Measurements from ENCODE around the gene GLP1R. TPM values are rescaled to one million over a fixed set of nuclear protein-coding genes. Genes with fewer than 3 reads are reported as not detected.

The GLP1R gene
- total RNA-seq, 1 experiment from 2014 or later: not detected

DNA sequence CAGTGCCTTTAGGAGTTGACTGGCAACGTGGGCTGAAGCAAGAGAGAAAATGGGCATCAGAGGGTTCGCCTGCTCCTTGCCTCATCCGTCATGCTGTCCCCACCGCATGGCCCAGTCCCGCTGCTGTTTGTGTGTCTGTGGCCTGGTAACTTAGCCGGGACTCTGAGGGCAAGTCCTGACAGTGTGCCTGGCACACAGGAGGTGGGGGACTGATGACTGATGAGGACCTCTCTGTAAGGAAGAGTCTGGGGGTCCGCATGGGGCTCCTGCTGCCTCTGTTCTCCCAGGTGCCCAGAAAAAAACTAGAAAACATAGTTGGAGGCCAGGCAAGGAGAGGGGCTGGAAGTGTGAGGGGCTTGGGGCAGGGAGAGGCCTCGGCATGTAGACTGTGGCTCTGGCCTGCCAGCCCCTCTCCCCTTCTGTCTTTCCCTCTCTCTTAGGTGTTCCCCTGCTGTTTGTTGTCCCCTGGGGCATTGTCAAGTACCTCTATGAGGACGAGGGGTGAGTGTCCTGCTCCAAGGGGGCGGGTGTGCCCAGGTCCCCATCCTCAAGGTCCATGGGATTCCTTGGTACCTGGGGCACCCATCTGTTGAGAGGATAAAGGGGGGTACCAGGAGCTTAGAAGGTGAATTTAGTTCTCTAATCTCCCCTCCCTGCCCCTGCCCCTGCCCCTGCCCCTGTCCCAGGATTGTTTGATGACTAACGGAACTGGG, 29.5 kb downstream of the GLP1R start:
- POLR2A ChIA-PET: interaction anchor here (0.5 kb wide), 1 partner anchor 177 kb away, joined by 3 read pairs; no protein-coding TSS in a partner anchor
- CTCF ChIA-PET: no interaction called here
- H3K27me3 Mint-ChIP-seq (ENCODE audit: insufficient read depth, unreplicated experiment): no peaks in the 10 kb centered on the region
- no peak overlapping the region for H3K4me3 Mint-ChIP-seq (ENCODE audit: unreplicated experiment)
- no peak overlapping the region for H3K27ac Mint-ChIP-seq (ENCODE audit: low read depth, unreplicated experiment)
- no peak for DNase-seq (ENCODE audit: unreplicated experiment)
- H3K4me1 Mint-ChIP-seq (ENCODE audit: insufficient read depth, unreplicated experiment): no peaks in the 10 kb centered on the region
- TF ChIP-seq, protein P1, sequence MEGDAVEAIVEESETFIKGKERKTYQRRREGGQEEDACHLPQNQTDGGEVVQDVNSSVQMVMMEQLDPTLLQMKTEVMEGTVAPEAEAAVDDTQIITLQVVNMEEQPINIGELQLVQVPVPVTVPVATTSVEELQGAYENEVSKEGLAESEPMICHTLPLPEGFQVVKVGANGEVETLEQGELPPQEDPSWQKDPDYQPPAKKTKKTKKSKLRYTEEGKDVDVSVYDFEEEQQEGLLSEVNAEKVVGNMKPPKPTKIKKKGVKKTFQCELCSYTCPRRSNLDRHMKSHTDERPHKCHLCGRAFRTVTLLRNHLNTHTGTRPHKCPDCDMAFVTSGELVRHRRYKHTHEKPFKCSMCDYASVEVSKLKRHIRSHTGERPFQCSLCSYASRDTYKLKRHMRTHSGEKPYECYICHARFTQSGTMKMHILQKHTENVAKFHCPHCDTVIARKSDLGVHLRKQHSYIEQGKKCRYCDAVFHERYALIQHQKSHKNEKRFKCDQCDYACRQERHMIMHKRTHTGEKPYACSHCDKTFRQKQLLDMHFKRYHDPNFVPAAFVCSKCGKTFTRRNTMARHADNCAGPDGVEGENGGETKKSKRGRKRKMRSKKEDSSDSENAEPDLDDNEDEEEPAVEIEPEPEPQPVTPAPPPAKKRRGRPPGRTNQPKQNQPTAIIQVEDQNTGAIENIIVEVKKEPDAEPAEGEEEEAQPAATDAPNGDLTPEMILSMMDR (IDR thresholded peaks at IDR 0.05; ENCODE audit: unreplicated experiment): no peak
- no TSS peak for BruUV-seq (replicated peaks)
- intact Hi-C loops (cut with micrococcal nuclease): no loop called here
- no peaks in the 10 kb centered on the region for H3K9me3 Mint-ChIP-seq (ENCODE audit: unreplicated experiment)
- no peaks in the 10 kb centered on the region for H3K36me3 Mint-ChIP-seq (ENCODE audit: insufficient read depth, unreplicated experiment)

DNA sequence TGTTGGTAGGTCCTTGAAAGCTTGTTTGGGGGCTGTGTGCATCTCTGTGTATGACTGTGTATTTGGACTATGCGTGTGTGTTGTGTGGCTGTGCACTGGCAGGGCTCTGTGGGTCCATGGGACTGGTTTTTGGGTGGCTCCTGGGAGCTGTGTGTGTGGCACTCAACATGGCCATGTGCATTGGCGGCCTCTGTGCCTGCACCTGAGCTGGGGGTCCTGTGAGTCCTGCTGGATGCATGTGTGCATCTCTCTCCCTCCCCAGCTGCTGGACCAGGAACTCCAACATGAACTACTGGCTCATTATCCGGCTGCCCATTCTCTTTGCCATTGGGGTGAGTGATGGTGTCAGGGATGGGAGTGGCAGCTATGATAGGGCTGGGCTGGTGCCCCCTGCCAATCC, 30.1 kb downstream of the GLP1R start:
- POLR2A ChIA-PET: interaction anchor here (0.5 kb wide), 1 partner anchor 176 kb away, joined by 3 read pairs; no protein-coding TSS in a partner anchor
- TF ChIP-seq, protein P1 (IDR thresholded peaks at IDR 0.05; ENCODE audit: unreplicated experiment): no peak
- no peak for DNase-seq (ENCODE audit: unreplicated experiment)
- H3K4me3 Mint-ChIP-seq (ENCODE audit: unreplicated experiment): no peak overlapping the region
- no peaks in the 10 kb centered on the region for H3K36me3 Mint-ChIP-seq (ENCODE audit: insufficient read depth, unreplicated experiment)
- no peak overlapping the region for H3K27ac Mint-ChIP-seq (ENCODE audit: low read depth, unreplicated experiment)
- H3K27me3 Mint-ChIP-seq (ENCODE audit: insufficient read depth, unreplicated experiment): peaks cover 6% of the 10 kb centered on the region
- intact Hi-C loops (cut with micrococcal nuclease): no loop called here
- no peaks in the 10 kb centered on the region for H3K9me3 Mint-ChIP-seq (ENCODE audit: unreplicated experiment)
- H3K4me1 Mint-ChIP-seq (ENCODE audit: insufficient read depth, unreplicated experiment): no peaks in the 10 kb centered on the region
- no TSS peak for BruUV-seq (replicated peaks)
- CTCF ChIA-PET: no interaction called here

DNA sequence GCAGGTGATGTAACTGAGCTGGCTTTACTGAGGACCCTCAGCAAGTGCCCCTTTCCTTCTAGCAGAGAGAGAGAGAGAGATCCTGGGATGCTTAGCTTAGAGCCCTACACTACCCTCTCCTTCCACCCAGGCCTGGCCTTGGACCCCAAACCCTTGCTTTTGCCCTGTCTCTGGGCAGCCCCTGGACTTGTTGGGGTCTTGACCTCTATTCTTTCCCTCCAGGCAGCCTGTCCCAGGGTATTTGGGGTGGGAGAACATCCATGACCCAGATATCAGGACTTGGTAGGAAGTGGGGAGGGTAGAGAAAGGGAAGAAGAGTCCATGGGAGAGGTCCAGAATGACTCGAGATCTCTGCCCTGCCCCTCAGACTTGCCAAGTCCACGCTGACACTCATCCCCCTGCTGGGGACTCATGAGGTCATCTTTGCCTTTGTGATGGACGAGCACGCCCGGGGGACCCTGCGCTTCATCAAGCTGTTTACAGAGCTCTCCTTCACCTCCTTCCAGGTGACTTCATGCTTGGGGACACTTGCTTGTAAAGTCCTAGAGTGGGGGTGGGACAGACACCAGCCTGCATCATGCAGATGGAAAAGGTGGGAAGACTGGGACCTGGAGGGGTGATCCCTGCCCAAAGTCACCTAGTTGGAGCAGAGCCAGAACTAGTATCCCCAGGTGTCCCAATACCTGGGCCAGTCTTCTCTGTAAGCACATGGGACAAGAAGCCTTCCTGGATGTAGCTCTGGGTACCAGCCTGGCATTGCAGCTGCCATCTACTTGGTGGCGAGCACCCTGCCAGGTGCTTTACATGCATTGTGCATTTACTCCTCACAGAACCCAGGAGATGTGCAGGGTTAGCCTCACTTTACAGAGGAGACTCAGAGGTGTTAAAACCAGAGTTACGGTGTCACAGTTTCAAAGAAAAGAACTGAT, 30.9 kb downstream of the GLP1R start:
- no peaks in the 10 kb centered on the region for H3K36me3 Mint-ChIP-seq (ENCODE audit: insufficient read depth, unreplicated experiment)
- intact Hi-C loops (cut with micrococcal nuclease): no loop called here
- no peaks in the 10 kb centered on the region for H3K9me3 Mint-ChIP-seq (ENCODE audit: unreplicated experiment)
- peaks cover 14% of the 10 kb centered on the region for H3K27me3 Mint-ChIP-seq (ENCODE audit: insufficient read depth, unreplicated experiment)
- ChIA-PET POLR2A (no interaction called here), CTCF (no interaction called here)
- DNase-seq (ENCODE audit: unreplicated experiment): no peak
- no TSS peak for BruUV-seq (replicated peaks)
- H3K27ac Mint-ChIP-seq (ENCODE audit: low read depth, unreplicated experiment): no peak overlapping the region
- TF ChIP-seq, protein P1 (IDR thresholded peaks at IDR 0.05; ENCODE audit: unreplicated experiment): no peak
- H3K4me3 Mint-ChIP-seq (ENCODE audit: unreplicated experiment): no peak overlapping the region
- no peaks in the 10 kb centered on the region for H3K4me1 Mint-ChIP-seq (ENCODE audit: insufficient read depth, unreplicated experiment)

DNA sequence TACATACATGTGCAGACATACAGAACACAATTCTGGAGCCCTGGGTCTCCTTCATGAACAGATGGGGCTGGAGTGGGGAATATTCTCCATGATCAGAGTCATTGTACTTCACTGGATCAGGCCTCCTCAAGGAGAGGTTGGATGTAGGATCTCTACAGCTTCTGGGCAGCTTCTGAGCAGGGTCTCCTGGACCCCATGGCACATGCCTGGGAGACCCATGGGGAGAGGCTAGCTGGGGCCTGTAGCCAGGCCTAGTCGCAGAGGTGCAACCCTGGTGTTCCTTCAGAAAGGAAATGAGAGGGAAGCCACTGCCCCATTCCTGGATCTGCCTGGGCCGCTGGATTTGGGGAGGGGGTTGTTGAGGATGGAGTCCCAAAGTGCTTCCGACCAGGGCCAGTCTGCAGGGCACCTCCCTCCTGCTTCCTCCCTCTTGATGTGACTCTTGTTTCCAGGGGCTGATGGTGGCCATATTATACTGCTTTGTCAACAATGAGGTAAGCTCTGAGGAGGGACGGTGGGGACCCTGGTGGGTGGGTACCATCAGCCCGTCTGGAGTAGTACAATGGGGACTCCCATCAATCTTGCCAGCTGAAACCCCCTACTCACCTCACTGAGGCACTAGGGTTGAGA, 31.8 kb downstream of the GLP1R start:
- no TSS peak for BruUV-seq (replicated peaks)
- TF ChIP-seq, protein P1 (IDR thresholded peaks at IDR 0.05; ENCODE audit: unreplicated experiment): no peak
- Mint-ChIP-seq H3K27ac (ENCODE audit: low read depth, unreplicated experiment) (no peak overlapping the region), H3K27me3 (ENCODE audit: insufficient read depth, unreplicated experiment) (peaks cover 16% of the 10 kb centered on the region), H3K4me3 (ENCODE audit: unreplicated experiment) (no peak overlapping the region), H3K9me3 (ENCODE audit: unreplicated experiment) (no peaks in the 10 kb centered on the region), H3K36me3 (ENCODE audit: insufficient read depth, unreplicated experiment) (no peaks in the 10 kb centered on the region), H3K4me1 (ENCODE audit: insufficient read depth, unreplicated experiment) (no peaks in the 10 kb centered on the region)
- intact Hi-C loops (cut with micrococcal nuclease): no loop called here
- CTCF ChIA-PET: no interaction called here
- no peak for DNase-seq (ENCODE audit: unreplicated experiment)
- POLR2A ChIA-PET: no interaction called here
